ENCODE measurements around the gene ALAS1. TPM values are rescaled to one million over a fixed set of nuclear protein-coding genes. Genes with fewer than 3 reads are reported as not detected.

ALAS1 gene
- total RNA-seq, 4 donors from 2014 or later, result 30.0 to 50.8 (median 35.8) TPM

DNA sequence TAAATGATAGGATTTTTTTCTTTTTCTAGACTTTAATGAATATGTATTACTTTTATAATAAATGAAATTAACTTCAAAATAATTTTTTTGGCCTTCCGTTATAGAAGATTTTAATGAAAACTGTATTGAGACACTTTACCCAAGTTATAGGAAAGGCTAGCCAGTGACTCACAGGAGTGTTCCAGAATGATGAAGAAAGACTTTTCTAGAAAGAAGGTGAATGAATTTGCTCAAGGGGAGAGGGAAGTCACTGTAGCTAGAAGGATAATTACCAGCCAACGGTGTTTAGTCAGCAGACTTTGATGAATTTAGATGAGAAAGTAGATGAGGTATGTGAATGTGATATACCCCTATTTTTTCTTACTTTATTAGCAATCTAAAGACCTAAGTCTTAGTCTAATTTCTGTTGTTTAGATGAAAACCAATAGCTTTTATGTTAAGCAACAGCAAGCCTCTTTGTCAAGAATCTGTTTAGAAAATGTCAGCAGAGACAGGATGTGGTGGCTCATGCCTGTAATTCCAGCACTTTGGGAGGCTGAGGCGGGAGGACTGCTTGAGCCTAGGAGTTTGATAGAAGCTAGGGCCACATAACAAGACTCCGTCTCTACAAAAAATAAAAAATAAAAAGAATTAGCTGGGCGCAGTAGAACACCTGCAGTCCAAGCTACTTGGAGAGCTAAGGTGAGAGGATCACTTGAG is 3.2 kb downstream of the ALAS1 start:
- 81 to 90% methylated on average over 5 of the region's 5 CpGs for WGBS, 2 donors (ENCODE audit: low coverage in 1 of 2)
- Histone ChIP-seq H3K36me3 (peaks cover 3 to 66% of the 10 kb centered on the region in 2 donors), H3K27ac (no peak overlapping the region), H3K4me1 (peaks cover 0 to 63% (median 10%) of the 10 kb centered on the region in 3 donors), H3K9me3 (no peaks in the 10 kb centered on the region), H3K27me3 (no peaks in the 10 kb centered on the region), H3K4me3 (no peak overlapping the region)
- TF ChIP-seq POLR2AphosphoS5 (IDR thresholded peaks at IDR 0.05) (no peak), POLR2A (IDR thresholded peaks at IDR 0.05) (no peak), EP300 (IDR thresholded peaks at IDR 0.05) (no peak)
- TF ChIP-seq, protein P1, sequence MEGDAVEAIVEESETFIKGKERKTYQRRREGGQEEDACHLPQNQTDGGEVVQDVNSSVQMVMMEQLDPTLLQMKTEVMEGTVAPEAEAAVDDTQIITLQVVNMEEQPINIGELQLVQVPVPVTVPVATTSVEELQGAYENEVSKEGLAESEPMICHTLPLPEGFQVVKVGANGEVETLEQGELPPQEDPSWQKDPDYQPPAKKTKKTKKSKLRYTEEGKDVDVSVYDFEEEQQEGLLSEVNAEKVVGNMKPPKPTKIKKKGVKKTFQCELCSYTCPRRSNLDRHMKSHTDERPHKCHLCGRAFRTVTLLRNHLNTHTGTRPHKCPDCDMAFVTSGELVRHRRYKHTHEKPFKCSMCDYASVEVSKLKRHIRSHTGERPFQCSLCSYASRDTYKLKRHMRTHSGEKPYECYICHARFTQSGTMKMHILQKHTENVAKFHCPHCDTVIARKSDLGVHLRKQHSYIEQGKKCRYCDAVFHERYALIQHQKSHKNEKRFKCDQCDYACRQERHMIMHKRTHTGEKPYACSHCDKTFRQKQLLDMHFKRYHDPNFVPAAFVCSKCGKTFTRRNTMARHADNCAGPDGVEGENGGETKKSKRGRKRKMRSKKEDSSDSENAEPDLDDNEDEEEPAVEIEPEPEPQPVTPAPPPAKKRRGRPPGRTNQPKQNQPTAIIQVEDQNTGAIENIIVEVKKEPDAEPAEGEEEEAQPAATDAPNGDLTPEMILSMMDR (IDR thresholded peaks at IDR 0.05), result no peak
- no peak for ATAC-seq

- TF ChIP-seq POLR2A (IDR thresholded peaks at IDR 0.05), result no peak
- TF ChIP-seq POLR2AphosphoS5 (IDR thresholded peaks at IDR 0.05), result no peak
- TF ChIP-seq, protein P1 (IDR thresholded peaks at IDR 0.05), result no peak
- Histone ChIP-seq H3K4me3 (no peak overlapping the region), H3K36me3 (peaks cover 4 to 80% of the 10 kb centered on the region in 2 donors), H3K9me3 (no peaks in the 10 kb centered on the region), H3K27me3 (no peaks in the 10 kb centered on the region), H3K27ac (no peak overlapping the region), H3K4me1 (peaks cover 0 to 49% (median 3%) of the 10 kb centered on the region in 3 donors)
- no peak for ATAC-seq
- WGBS, 2 donors (ENCODE audit: low coverage in 1 of 2), result 67 to 88% methylated on average over 2 to 4 of the region's 4 CpGs
Measured at GRCh38 chr3:52202384-52203077, 4.6 kb downstream of the ALAS1 start.

- peaks cover 11 to 92% of the 10 kb centered on the region in 2 donors for H3K36me3 ChIP-seq
- H3K27me3 ChIP-seq, result no peaks in the 10 kb centered on the region
- no peak overlapping the region for H3K4me3 ChIP-seq
- 86% methylated on average over 1 of the region's 1 CpG; no CpG with 5 or more reads in 1 of the 2 donors for WGBS, 2 donors (ENCODE audit: low coverage in 1 of 2)
- H3K9me3 ChIP-seq, result no peaks in the 10 kb centered on the region
- no peak for TF ChIP-seq POLR2A (IDR thresholded peaks at IDR 0.05)
- TF ChIP-seq EP300 (IDR thresholded peaks at IDR 0.05), result no peak
- TF ChIP-seq POLR2AphosphoS5 (IDR thresholded peaks at IDR 0.05), result no peak
- TF ChIP-seq, protein P1 (IDR thresholded peaks at IDR 0.05), result no peak
- H3K4me1 ChIP-seq, result peaks cover 0 to 42% (median 0%) of the 10 kb centered on the region in 3 donors
- no peak overlapping the region for H3K27ac ChIP-seq
- ATAC-seq, result no peak
Measured at GRCh38 chr3:52203701-52204100, 5.7 kb downstream of the ALAS1 start.

GRCh38 chr3:52204337-52205073 is 6.5 kb downstream of the ALAS1 start:
- Histone ChIP-seq H3K36me3 (peaks cover 15 to 96% of the 10 kb centered on the region in 2 donors), H3K9me3 (no peaks in the 10 kb centered on the region), H3K27ac (no peak overlapping the region), H3K27me3 (no peaks in the 10 kb centered on the region), H3K4me1 (peaks cover 0 to 34% (median 0%) of the 10 kb centered on the region in 3 donors), H3K4me3 (no peak overlapping the region)
- 73 to 80% methylated on average over 10 of the region's 10 CpGs for WGBS, 2 donors (ENCODE audit: low coverage in 1 of 2)
- no peak for ATAC-seq
- TF ChIP-seq, protein P1 (IDR thresholded peaks at IDR 0.05), result no peak
- TF ChIP-seq POLR2AphosphoS5 (IDR thresholded peaks at IDR 0.05), result no peak
- no peak for TF ChIP-seq POLR2A (IDR thresholded peaks at IDR 0.05)
- no peak for TF ChIP-seq EP300 (IDR thresholded peaks at IDR 0.05)

All from gastroesophageal sphincter (tissue), 4 donors.